GM12892 (cell line): ENCODE measurements around the gene PFKM.
"Not testable (repeated sequence)": the region's sequence is repeated elsewhere in the genome, so short reads cannot be mapped to it uniquely, and the experiment has no call there.

Experiments
- DNase-seq: peaks from one replicate; pipeline ENCODE4 v3.0.0; 2011; ENCODE audit not compliant: insufficient read length
- FAIRE-seq: peaks from 2 replicates; lab custom pipeline; 2011; peaks lifted over from hg19 to GRCh38; lab: Jason Lieb, UNC
- POLR2A ChIP-seq: IDR thresholded peaks from 2 replicates; pipeline ENCODE4 v1.6.1; 2011; ENCODE audit warnings: low read depth, low read length, control low read depth
- POLR2AphosphoS5 ChIP-seq: IDR thresholded peaks from 2 replicates; pipeline ENCODE4 v1.6.1; 2011; ENCODE audit warnings: low read depth, low read length, control low read depth
- TAF1 ChIP-seq: IDR thresholded peaks from 2 replicates; pipeline ENCODE4 v1.6.1; 2011; ENCODE audit warnings: low read depth, mild to moderate bottlenecking, control low read depth, low read length, borderline replicate concordance

PFKM gene

GRCh38 chr12:48084841-48085460 is 34.2 kb upstream of the PFKM start:
- DNase-seq, result no peak
- no peak for TF ChIP-seq TAF1
- peak; percentile 46 for FAIRE-seq

- no peak for DNase-seq
- TF ChIP-seq TAF1 (no peak), POLR2AphosphoS5 (no peak), POLR2A (no peak)
- no peak for FAIRE-seq
These were observed 32.8 kb upstream of the PFKM start for GRCh38 chr12:48086327-48086726.

GRCh38 chr12:48092611-48093010 is 26.6 kb upstream of the PFKM start:
- no peak for FAIRE-seq
- DNase-seq, result no peak
- TF ChIP-seq POLR2A, result no peak
- TF ChIP-seq POLR2AphosphoS5, result no peak

GRCh38 chr12:48104531-48104930 is 14.6 kb upstream of the PFKM start:
- DNase-seq, result no peak
- FAIRE-seq, result no peak
- TF ChIP-seq POLR2AphosphoS5, result no peak
- TF ChIP-seq POLR2A, result no peak

GRCh38 chr12:48105321-48105866 is 13.8 kb upstream of the PFKM start:
- TF ChIP-seq POLR2A (no peak; the same call in 1 of the 2 replicates), POLR2AphosphoS5 (0 out of 2 replicates have a peak, but pooled peaks have one; percentile 60), TAF1 (no peak; the same call in 1 of the 2 replicates)
- FAIRE-seq, result no peak
- peak; percentile 33 for DNase-seq

- FAIRE-seq, result peak; percentile 87
- peak; percentile 68 for DNase-seq
These were observed 13.1 kb upstream of the PFKM start, which contains the start of gene SENP1 for GRCh38 chr12:48105867-48106680. SENP1 (minus strand) TSS chr12:48106079; CDS start chr12:48101472, 4,607 bp downstream.

GRCh38 chr12:48106681-48107613 is 12.2 kb upstream of the PFKM start:
- DNase-seq (no peak), FAIRE-seq (peak; percentile 71)
- TF ChIP-seq POLR2AphosphoS5 (no peak), POLR2A (no peak), TAF1 (no peak)

More at GRCh38 chr12:48105867-48106680, 13.1 kb upstream of the PFKM start, which contains the start of gene SENP1:
- TF ChIP-seq POLR2A, result peak; percentile 71
- TF ChIP-seq POLR2AphosphoS5, result peak; percentile 75; the same call in 1 of the 2 replicates
- TF ChIP-seq TAF1, result peak; percentile 62

- DNase-seq (no peak), FAIRE-seq (no peak)
- TF ChIP-seq TAF1, result no peak
- no peak for TF ChIP-seq POLR2AphosphoS5
- no peak for TF ChIP-seq POLR2A
These were observed 9.7 kb upstream of the PFKM start for GRCh38 chr12:48109424-48109823.

- DNase-seq, result no peak
- TF ChIP-seq POLR2A (no peak), POLR2AphosphoS5 (no peak), TAF1 (no peak)
- no peak for FAIRE-seq
These were observed 8.4 kb upstream of the PFKM start for GRCh38 chr12:48110691-48111311.

- DNase-seq, FAIRE-seq: not testable (repeated sequence)
These were observed 7.9 kb upstream of the PFKM start for GRCh38 chr12:48111312-48111693.
